K562 (cell line): ENCODE data around the gene COG3. TPM values are rescaled to one million over a fixed set of nuclear protein-coding genes. Genes with fewer than 3 reads are reported as not detected.

Experiments
- ATAC-seq: fragments of 200-7000 bp; cut with Tn5 transposase; 3 replicates; pipeline ENCODE4 v1.9.1; 2020; ENCODE audit warnings: moderate library complexity
- BruUV-seq: library from RNA; stranded (reverse); fragments of 400-500 nt; replicated peaks from 2 replicates; lab custom pipeline; 2021; lab: Mats Ljungman, UMichigan
- CTCF ChIA-PET: fragments of 300-600 bp; formaldehyde crosslinking; extraction: SDS; loops from one replicate; lab custom pipeline; 2021; ENCODE audit warnings: low intra/inter-chr PET ratio; lab: Yijun Ruan, JAX
- POLR2A ChIA-PET: fragments of 300-600, 350-650 bp; sonication (Branson Sonifier 250); formaldehyde crosslinking; extraction: SDS; loops from one replicate; lab custom pipeline; 2021; ENCODE audit warnings: antibody characterized with exemption, inconsistent platforms; lab: Yijun Ruan, JAX
- DNase-seq, 4 experiments: peaks; one replicate each; pipeline versions ENCODE4 v3.0.0 to v3.0.0-alpha.2; 2011 to 2018; ENCODE audit warnings: low spot score in 3 of 4, mixed read lengths in 3 of 4; ENCODE audit errors: extremely low read depth in 1 of 4
- FAIRE-seq: peaks from 2 replicates; lab custom pipeline; 2011; peaks lifted over from hg19 to GRCh38; lab: Jason Lieb, UNC
- H2AFZ ChIP-seq: 2 replicates; pipeline ENCODE4 v1.6.0; 2011; ENCODE audit warnings: low read depth, low read length, control low read depth, inconsistent platforms
- H3K27ac ChIP-seq: fragments of 200-600 bp; 3 replicates; pipeline ENCODE4 v1.8.0; 2011; ENCODE audit warnings: low read depth, mild to moderate bottlenecking, control low read depth, inconsistent platforms, low read length, moderate library complexity, mixed read lengths; ENCODE audit errors: extremely low read depth
- H3K27me3 ChIP-seq, 2 experiments: fragments of 300-600 bp in 1 of 2; 2 replicates in 1 of 2; 3 replicates in 1 of 2; pipeline versions ENCODE4 v1.6.0 to v1.8.0; 2011; ENCODE audit warnings: inconsistent platforms in 2 of 2, low read length in 2 of 2, mild to moderate bottlenecking in 1 of 2, mixed read lengths in 1 of 2, moderate library complexity in 1 of 2; ENCODE audit not compliant: control insufficient read depth in 2 of 2, insufficient read depth in 2 of 2
- H3K36me3 ChIP-seq: fragments of 300-600 bp; 3 replicates; pipeline ENCODE4 v1.8.0; 2011; ENCODE audit warnings: mild to moderate bottlenecking, low read length, inconsistent platforms; ENCODE audit not compliant: control insufficient read depth, insufficient read depth
- H3K4me1 ChIP-seq, 2 experiments: fragments of 200-600 bp in 1 of 2; replicated peaks in 1 of 2; 2 replicates in 1 of 2; 3 replicates in 1 of 2; pipeline versions ENCODE4 v1.5.1 to v1.8.0; 2011; ENCODE audit warnings: inconsistent platforms in 2 of 2, low read length in 2 of 2, mild to moderate bottlenecking in 1 of 2, mixed read lengths in 1 of 2, moderate library complexity in 1 of 2; ENCODE audit not compliant: control insufficient read depth in 2 of 2, insufficient read depth in 2 of 2
- H3K4me2 ChIP-seq: 2 replicates; pipeline ENCODE4 v1.6.1; 2011; ENCODE audit warnings: low read length, control low read depth, inconsistent platforms, mixed read lengths; ENCODE audit not compliant: insufficient read depth
- H3K4me3 ChIP-seq: fragments of 200-600 bp; sonication (generic), shearing (Covaris generic); 2 replicates; pipeline ENCODE4 v1.5.1; 2016; ENCODE audit warnings: control low read depth, inconsistent platforms
- H3K79me2 ChIP-seq: fragments of 200-600 bp; 3 replicates; pipeline ENCODE4 v1.8.0; 2011; ENCODE audit warnings: low read length, inconsistent platforms; ENCODE audit not compliant: control insufficient read depth, insufficient read depth
- H3K9ac ChIP-seq, 2 experiments: 2 replicates each; pipeline versions ENCODE4 v1.6.0 to v1.6.1; 2011; ENCODE audit warnings: low read depth in 2 of 2, low read length in 2 of 2, control low read depth in 1 of 2, inconsistent platforms in 1 of 2, mild to moderate bottlenecking in 1 of 2, mixed read lengths in 1 of 2; ENCODE audit not compliant: insufficient read depth in 1 of 2
- H3K9me1 ChIP-seq: one replicate; pipeline ENCODE4 v1.6.0; 2011; ENCODE audit warnings: inconsistent platforms, mild to moderate bottlenecking, low read length, moderate library complexity; ENCODE audit not compliant: control insufficient read depth, insufficient read depth
- H3K9me3 ChIP-seq: replicated peaks from 2 replicates; pipeline ENCODE4 v1.5.1; 2011; ENCODE audit warnings: low read depth, low read length, inconsistent platforms; ENCODE audit not compliant: control insufficient read depth, insufficient read depth
- H4K20me1 ChIP-seq: replicated peaks from 2 replicates; pipeline ENCODE4 v1.6.1; 2011; ENCODE audit warnings: low read length, inconsistent platforms, mixed read lengths; ENCODE audit not compliant: control insufficient read depth, insufficient read depth
- ELF2 ChIP-seq: fragments of 250-450 bp; sonication (Bioruptor Pico); IDR thresholded peaks from 2 replicates; pipeline ENCODE4 v1.5.0; 2021; ENCODE audit warnings: mild to moderate bottlenecking
- MIER1 ChIP-seq: fragments of 450-650 bp; IDR thresholded peaks from 2 replicates; pipeline ENCODE4 v1.6.1; 2016; ENCODE audit warnings: antibody characterized with exemption, mild to moderate bottlenecking, low read depth
- RFX1 ChIP-seq: fragments of 450-650 bp; IDR thresholded peaks from 2 replicates; pipeline ENCODE4 v1.6.1; 2016; ENCODE audit warnings: mild to moderate bottlenecking, moderate library complexity
- U2AF1 ChIP-seq: fragments of 200-400 bp; formaldehyde crosslinking; optimal IDR thresholded peaks from 2 replicates; pipeline ENCODE3; 2017; ENCODE audit warnings: mild to moderate bottlenecking, low read depth, low read length, moderate library complexity
- ZNF3 ChIP-seq: fragments of 250-450 bp; sonication (Bioruptor Pico); IDR thresholded peaks from 2 replicates; pipeline ENCODE4 v1.5.0; 2021; ENCODE audit warnings: mild to moderate bottlenecking, moderate library complexity
- WGBS: fragments of 100-300 bp; shearing (Covaris generic); methylation state at CpG from one replicate; pipeline ENCODE4 v1.1.6; 2016; ENCODE audit warnings: low coverage, mixed read lengths; ENCODE audit not compliant: insufficient coverage; ENCODE audit errors: missing lambda C conversion rate; 5-methylcytosine and 5-hydroxymethylcytosine counted together
- in situ Hi-C: fragments of 300-500 bp; cut with MboI; formaldehyde crosslinking; loops from 4 replicates; pipeline ENCODE4 v1.15.0; 2018; ENCODE audit warnings: inconsistent platforms, mixed read lengths
- intact Hi-C: fragments of 100-400 bp; cut with micrococcal nuclease; formaldehyde crosslinking; loops from 2 replicates; pipeline ENCODE4 v1.14.2; 2022
- polyA plus RNA-seq, 8 experiments: library from polyadenylated mRNA; depleted of rRNA in 4 of 8; stranded (reverse) in 5 of 8; unstranded in 3 of 8; fragments of >200 nt; fragmentation: Nextera tagmentation in 2 of 8; fragmentation: Illumina TruSeq in 1 of 8; extraction: Ambion mirVana in 2 of 8; extraction: Trizol in 1 of 8; gene quantifications; 2 replicates each; pipeline versions ENCODE4 v1.2.1 to v1.2.3, GENCODE V29; 2011 to 2014; ENCODE audit warnings: inconsistent platforms in 1 of 8, missing spikeins in 1 of 8
- total RNA-seq, 7 experiments: library from RNA; depleted of rRNA in 6 of 7; stranded (reverse); fragments of >200 nt in 6 of 7; fragmentation: Illumina TruSeq in 2 of 7; extraction: Trizol in 2 of 7; gene quantifications; 2 replicates each; pipeline versions ENCODE4 v1.2.1 to v1.2.3, GENCODE V29; 2011 to 2021; ENCODE audit warnings: low replicate concordance in 1 of 7
- TF ChIP-seq, protein P1 (sequence below): fragments of 250-450 bp; sonication (Bioruptor Pico); IDR thresholded peaks from 2 replicates; pipeline ENCODE4 v1.6.1; 2021; ENCODE audit warnings: mild to moderate bottlenecking

COG3 gene
- total and polyA plus RNA-seq, 9 of the 15 experiments (the other 6 are each of a cell fraction or from before 2014, with no cell fraction given) = 3.9 to 22.9 (median 14.5) TPM

DNA sequence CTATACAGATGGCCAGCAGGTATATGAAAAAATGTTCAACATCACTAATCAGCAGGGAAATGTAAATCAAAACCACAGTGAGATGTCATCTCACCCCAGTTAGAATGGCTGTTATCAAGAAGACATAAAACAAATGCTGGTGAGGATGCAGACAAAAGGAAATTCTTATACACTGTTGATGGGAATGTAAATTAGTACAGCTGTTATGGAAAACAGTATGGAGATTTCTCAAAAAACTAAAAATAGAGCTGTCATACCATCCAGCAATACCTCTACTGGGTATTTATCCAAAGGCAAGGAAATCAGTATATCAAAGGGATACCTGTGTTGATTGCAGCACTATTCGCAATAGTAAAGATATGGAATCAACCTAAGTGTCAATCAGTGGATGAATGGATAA, 22.9 kb downstream of the COG3 start:
- POLR2A ChIA-PET = interaction anchor here (0.6 kb wide), 1 partner anchor 118 kb away, joined by 5 read pairs; no protein-coding TSS in a partner anchor
- WGBS = 86% methylated on average over 1 of the region's 1 CpG
- H3K9me3 ChIP-seq = no peaks in the 10 kb centered on the region
- no peak for TF ChIP-seq ZNF3 (CRISPR knock-in tag)
- TF ChIP-seq, protein P1, sequence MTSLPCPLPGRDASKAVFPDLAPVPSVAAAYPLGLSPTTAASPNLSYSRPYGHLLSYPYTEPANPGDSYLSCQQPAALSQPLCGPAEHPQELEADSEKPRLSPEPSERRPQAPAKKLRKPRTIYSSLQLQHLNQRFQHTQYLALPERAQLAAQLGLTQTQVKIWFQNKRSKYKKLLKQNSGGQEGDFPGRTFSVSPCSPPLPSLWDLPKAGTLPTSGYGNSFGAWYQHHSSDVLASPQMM (CRISPR knock-in tag) = no peak
- no peak for TF ChIP-seq RFX1
- TF ChIP-seq MIER1 = no peak
- no peak for TF ChIP-seq U2AF1
- TF ChIP-seq ELF2 (CRISPR knock-in tag) = no peak
- TF ChIP-seq, all 486 proteins: peak for 0
- FAIRE-seq (no peak), ATAC-seq (no peak), DNase-seq (no peak)
- H4K20me1 ChIP-seq = no peaks in the 10 kb centered on the region
- CTCF ChIA-PET = no interaction called here
- no TSS peak for BruUV-seq
- H3K9me1 ChIP-seq = no peaks in the 10 kb centered on the region
- no peaks in the 10 kb centered on the region for H3K4me1 ChIP-seq
- no peak overlapping the region for H2AFZ ChIP-seq
- in situ Hi-C loops = no loop called here
- no peak overlapping the region for H3K27ac ChIP-seq
- peaks cover 48% of the 10 kb centered on the region; the same call in 2 of the 3 replicates for H3K36me3 ChIP-seq
- intact Hi-C loops = no loop called here
- no peak overlapping the region for H3K4me2 ChIP-seq
- H3K9ac ChIP-seq = no peak overlapping the region
- no peaks in the 10 kb centered on the region for H3K27me3 ChIP-seq
- no peaks in the 10 kb centered on the region for H3K79me2 ChIP-seq
- no peak overlapping the region for H3K4me3 ChIP-seq
